ENCODE results near the gene SDR9C7. TPM values are rescaled to one million over a fixed set of nuclear protein-coding genes. Genes with fewer than 3 reads are reported as not detected.
A peak's percentile ranks its signal among the peaks of the same experiment; 100 is the strongest.

SDR9C7 gene
- total RNA-seq, 1 donor = not detected

- no peak overlapping the region for H3K4me3 ChIP-seq (ENCODE audit: low read depth, low read length)
- TF ChIP-seq CTCF (IDR thresholded peaks at IDR 0.05; ENCODE audit: insufficient read depth, low read length) = no peak
- no peak for DNase-seq (ENCODE audit: low read depth)
These were observed 1.3 kb downstream of the SDR9C7 start for GRCh38 chr12:56932867-56933266.

- DNase-seq (ENCODE audit: low read depth) = no peak
- no peak overlapping the region for H3K4me3 ChIP-seq (ENCODE audit: low read depth, low read length)
- TF ChIP-seq CTCF (IDR thresholded peaks at IDR 0.05; ENCODE audit: insufficient read depth, low read length) = no peak
These were observed 2.1 kb downstream of the SDR9C7 start for GRCh38 chr12:56932146-56932545.

- no peak overlapping the region for H3K4me3 ChIP-seq (ENCODE audit: low read depth, low read length)
- TF ChIP-seq CTCF (IDR thresholded peaks at IDR 0.05; ENCODE audit: insufficient read depth, low read length) = no peak
- peak; percentile 72 for DNase-seq (ENCODE audit: low read depth)
These were observed 2.7 kb downstream of the SDR9C7 start for GRCh38 chr12:56931474-56931978.

GRCh38 chr12:56930241-56930640 lies 4.0 kb downstream of the SDR9C7 start:
- no peak for TF ChIP-seq CTCF (IDR thresholded peaks at IDR 0.05; ENCODE audit: insufficient read depth, low read length)
- DNase-seq (ENCODE audit: low read depth) = no peak

GRCh38 chr12:56929780-56930179 lies 4.4 kb downstream of the SDR9C7 start:
- DNase-seq (ENCODE audit: low read depth) = no peak
- no peak overlapping the region for H3K4me3 ChIP-seq (ENCODE audit: low read depth, low read length)
- TF ChIP-seq CTCF (IDR thresholded peaks at IDR 0.05; ENCODE audit: insufficient read depth, low read length) = no peak

More at GRCh38 chr12:56930241-56930640, 4.0 kb downstream of the SDR9C7 start:
- H3K4me3 ChIP-seq (ENCODE audit: low read depth, low read length) = no peak overlapping the region

GRCh38 chr12:56928262-56928661 lies 5.9 kb downstream of the SDR9C7 start:
- TF ChIP-seq CTCF (IDR thresholded peaks at IDR 0.05; ENCODE audit: insufficient read depth, low read length) = no peak
- no peak overlapping the region for H3K4me3 ChIP-seq (ENCODE audit: low read depth, low read length)
- no peak for DNase-seq (ENCODE audit: low read depth)

GRCh38 chr12:56927281-56927680 lies 6.9 kb downstream of the SDR9C7 start:
- TF ChIP-seq CTCF (IDR thresholded peaks at IDR 0.05; ENCODE audit: insufficient read depth, low read length) = no peak
- H3K4me3 ChIP-seq (ENCODE audit: low read depth, low read length) = no peak overlapping the region
- no peak for DNase-seq (ENCODE audit: low read depth)

Measured in fibroblast of the aortic adventitia (primary cell).